ENCODE results near the gene SEPTIN11.
"Not testable (repeated sequence)": the region's sequence is repeated elsewhere in the genome, so short reads cannot be mapped to it uniquely, and the experiment has no call there.

The SEPTIN11 gene

GRCh38 chr4:76952656-76953582 is 3.4 kb downstream of the SEPTIN11 start:
- DNase-seq: no peak

GRCh38 chr4:76953956-76954355 is 4.4 kb downstream of the SEPTIN11 start:
- DNase-seq: no peak

- DNase-seq: no peak
These were observed 4.9 kb downstream of the SEPTIN11 start for GRCh38 chr4:76954489-76954888.

- no peak for DNase-seq
These were observed 5.6 kb downstream of the SEPTIN11 start for GRCh38 chr4:76955182-76955581.

GRCh38 chr4:76957004-76957738 is 7.6 kb downstream of the SEPTIN11 start:
- DNase-seq: no peak

GRCh38 chr4:76958891-76959290 is 9.3 kb downstream of the SEPTIN11 start:
- no peak for DNase-seq

GRCh38 chr4:76960014-76960413 is 10.5 kb downstream of the SEPTIN11 start:
- DNase-seq: no peak

- DNase-seq: no peak
These were observed 13.0 kb downstream of the SEPTIN11 start for GRCh38 chr4:76962406-76963130.

GRCh38 chr4:76963131-76963750 is 13.7 kb downstream of the SEPTIN11 start:
- DNase-seq: no peak

GRCh38 chr4:76963927-76964326 is 14.4 kb downstream of the SEPTIN11 start:
- DNase-seq: not testable (repeated sequence)

GRCh38 chr4:76964769-76965168 is 15.2 kb downstream of the SEPTIN11 start:
- DNase-seq: no peak

- DNase-seq: no peak
These were observed 16.5 kb downstream of the SEPTIN11 start for GRCh38 chr4:76965866-76966579.

GRCh38 chr4:76968937-76969336 is 19.4 kb downstream of the SEPTIN11 start:
- DNase-seq: no peak

- DNase-seq: no peak
These were observed 19.9 kb downstream of the SEPTIN11 start for GRCh38 chr4:76969495-76969894.

- no peak for DNase-seq
These were observed 20.5 kb downstream of the SEPTIN11 start for GRCh38 chr4:76969941-76970529.

GRCh38 chr4:76972306-76972705 is 22.8 kb downstream of the SEPTIN11 start:
- DNase-seq: no peak

- DNase-seq: no peak
These were observed 24.6 kb downstream of the SEPTIN11 start for GRCh38 chr4:76974150-76974549.

- no peak for DNase-seq
These were observed 27.6 kb downstream of the SEPTIN11 start for GRCh38 chr4:76977113-76977512.

GRCh38 chr4:76977736-76978350 is 28.3 kb downstream of the SEPTIN11 start:
- no peak for DNase-seq

GRCh38 chr4:76979236-76979635 is 29.7 kb downstream of the SEPTIN11 start:
- no peak for DNase-seq

GRCh38 chr4:76980261-76980660 is 30.7 kb downstream of the SEPTIN11 start:
- DNase-seq: no peak
